Osteoblast (primary cell): ENCODE results near the gene COL1A1. TPM values are rescaled to one million over a fixed set of nuclear protein-coding genes. Genes with fewer than 3 reads are reported as not detected.
A peak's percentile ranks its signal among the peaks of the same experiment; 100 is the strongest.

Source experiments
- DNase-seq: peaks from one replicate; pipeline ENCODE4 v3.0.0; 2011; ENCODE audit warnings: low spot score, mixed read lengths; ENCODE audit not compliant: insufficient read length; ENCODE audit errors: missing footprints
- H2AFZ ChIP-seq: 2 replicates; pipeline ENCODE4 v1.6.0; 2011; ENCODE audit warnings: mild to moderate bottlenecking, low read length
- H3K27ac ChIP-seq: 2 replicates; pipeline ENCODE4 v1.5.1; 2011; ENCODE audit warnings: mild to moderate bottlenecking, low read depth, low read length, moderate library complexity
- H3K27me3 ChIP-seq: 2 replicates; pipeline ENCODE4 v1.6.0; 2012; ENCODE audit warnings: mild to moderate bottlenecking, control low read depth, inconsistent platforms, low read length, moderate library complexity; ENCODE audit not compliant: insufficient read depth
- H3K36me3 ChIP-seq: 2 replicates; pipeline ENCODE4 v1.5.1; 2011; ENCODE audit warnings: mild to moderate bottlenecking, low read length, control low read depth, moderate library complexity; ENCODE audit not compliant: insufficient read depth
- H3K4me1 ChIP-seq: 2 replicates; pipeline ENCODE4 v1.5.1; 2011; ENCODE audit warnings: mild to moderate bottlenecking, low read length, control low read depth, moderate library complexity; ENCODE audit not compliant: insufficient read depth
- H3K4me2 ChIP-seq: 2 replicates; pipeline ENCODE4 v1.6.0; 2011; ENCODE audit warnings: mild to moderate bottlenecking, low read length; ENCODE audit not compliant: insufficient read depth
- H3K4me3 ChIP-seq: fragments of 200-600 bp; sonication (generic); 3 replicates; pipeline ENCODE4 v1.5.1; 2012; ENCODE audit warnings: mild to moderate bottlenecking, low read length, inconsistent platforms; ENCODE audit not compliant: insufficient read depth
- H3K79me2 ChIP-seq: 2 replicates; pipeline ENCODE4 v1.6.0; 2012; ENCODE audit warnings: mild to moderate bottlenecking, low read length, control low read depth, inconsistent platforms; ENCODE audit not compliant: insufficient read depth
- H3K9me3 ChIP-seq: 2 replicates; pipeline ENCODE4 v1.5.1; 2011; ENCODE audit warnings: low read depth, low read length, control low read depth
- H4K20me1 ChIP-seq: 2 replicates; pipeline ENCODE4 v1.6.0; 2012; ENCODE audit warnings: mild to moderate bottlenecking, low read length, control low read depth; ENCODE audit not compliant: insufficient read depth
- total RNA-seq: library from RNA; depleted of rRNA; stranded (reverse); fragments of >200 nt; gene quantifications from 2 replicates; pipeline ENCODE4 v1.2.3, GENCODE V29; 2012
- TF ChIP-seq, protein P1 (sequence below): IDR thresholded peaks from 2 replicates; pipeline ENCODE4 v1.5.1; 2011; ENCODE audit warnings: mild to moderate bottlenecking, low read depth, low read length, moderate library complexity; ENCODE audit errors: extremely low read depth

The COL1A1 gene
- total RNA-seq, 1 donor, result 8,987 TPM

GRCh38 chr17:50184064-50184463, 17.4 kb downstream of the COL1A1 start:
- H3K9me3 ChIP-seq, result no peaks in the 10 kb centered on the region
- H3K4me2 ChIP-seq, result no peak overlapping the region
- TF ChIP-seq, protein P1, sequence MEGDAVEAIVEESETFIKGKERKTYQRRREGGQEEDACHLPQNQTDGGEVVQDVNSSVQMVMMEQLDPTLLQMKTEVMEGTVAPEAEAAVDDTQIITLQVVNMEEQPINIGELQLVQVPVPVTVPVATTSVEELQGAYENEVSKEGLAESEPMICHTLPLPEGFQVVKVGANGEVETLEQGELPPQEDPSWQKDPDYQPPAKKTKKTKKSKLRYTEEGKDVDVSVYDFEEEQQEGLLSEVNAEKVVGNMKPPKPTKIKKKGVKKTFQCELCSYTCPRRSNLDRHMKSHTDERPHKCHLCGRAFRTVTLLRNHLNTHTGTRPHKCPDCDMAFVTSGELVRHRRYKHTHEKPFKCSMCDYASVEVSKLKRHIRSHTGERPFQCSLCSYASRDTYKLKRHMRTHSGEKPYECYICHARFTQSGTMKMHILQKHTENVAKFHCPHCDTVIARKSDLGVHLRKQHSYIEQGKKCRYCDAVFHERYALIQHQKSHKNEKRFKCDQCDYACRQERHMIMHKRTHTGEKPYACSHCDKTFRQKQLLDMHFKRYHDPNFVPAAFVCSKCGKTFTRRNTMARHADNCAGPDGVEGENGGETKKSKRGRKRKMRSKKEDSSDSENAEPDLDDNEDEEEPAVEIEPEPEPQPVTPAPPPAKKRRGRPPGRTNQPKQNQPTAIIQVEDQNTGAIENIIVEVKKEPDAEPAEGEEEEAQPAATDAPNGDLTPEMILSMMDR, result peak; percentile 21
- no peak overlapping the region for H3K4me3 ChIP-seq
- no peaks in the 10 kb centered on the region for H3K27me3 ChIP-seq
- H4K20me1 ChIP-seq, result peaks cover 56% of the 10 kb centered on the region
- no peak for DNase-seq
- H3K36me3 ChIP-seq, result peaks cover 56% of the 10 kb centered on the region
- H3K79me2 ChIP-seq, result no peaks in the 10 kb centered on the region
- H3K4me1 ChIP-seq, result peaks cover 15% of the 10 kb centered on the region
- H3K27ac ChIP-seq, result peak overlapping the region; percentile 97
- no peak overlapping the region for H2AFZ ChIP-seq

GRCh38 chr17:50183421-50183994, 17.9 kb downstream of the COL1A1 start:
- H3K4me1 ChIP-seq, result peaks cover 20% of the 10 kb centered on the region

GRCh38 chr17:50182783-50183420, 18.5 kb downstream of the COL1A1 start:
- TF ChIP-seq, protein P1, result no peak

More at GRCh38 chr17:50183421-50183994, 17.9 kb downstream of the COL1A1 start:
- TF ChIP-seq, protein P1, result no peak
- H3K27me3 ChIP-seq, result no peaks in the 10 kb centered on the region
- DNase-seq, result peak; percentile 81
- H3K36me3 ChIP-seq, result peaks cover 51% of the 10 kb centered on the region
- peaks cover 50% of the 10 kb centered on the region for H4K20me1 ChIP-seq
- no peak overlapping the region for H3K4me3 ChIP-seq
- H3K9me3 ChIP-seq, result no peaks in the 10 kb centered on the region
- no peak overlapping the region for H2AFZ ChIP-seq
- H3K27ac ChIP-seq, result peak overlapping the region; percentile 97
- no peaks in the 10 kb centered on the region for H3K79me2 ChIP-seq
- H3K4me2 ChIP-seq, result no peak overlapping the region

More at GRCh38 chr17:50182783-50183420, 18.5 kb downstream of the COL1A1 start:
- peak; percentile 73 for DNase-seq
- no peaks in the 10 kb centered on the region for H3K27me3 ChIP-seq
- peak overlapping the region; percentile 97 for H3K27ac ChIP-seq
- peaks cover 45% of the 10 kb centered on the region for H3K36me3 ChIP-seq
- H3K9me3 ChIP-seq, result no peaks in the 10 kb centered on the region
- H2AFZ ChIP-seq, result no peak overlapping the region
- no peak overlapping the region for H3K4me3 ChIP-seq
- H4K20me1 ChIP-seq, result peaks cover 44% of the 10 kb centered on the region
- H3K79me2 ChIP-seq, result no peaks in the 10 kb centered on the region
- H3K4me1 ChIP-seq, result peaks cover 25% of the 10 kb centered on the region
- no peak overlapping the region for H3K4me2 ChIP-seq
